Ovary (tissue), 9 donors: ENCODE data around the gene MINDY2. TPM values are rescaled to one million over a fixed set of nuclear protein-coding genes. Genes with fewer than 3 reads are reported as not detected.

Experiments
- DNase-seq, 5 donors: peaks; one replicate each; pipeline ENCODE4 v3.0.0-alpha.2; 2019 to 2020
- H3K27ac ChIP-seq, 2 donors: fragments of 200-600 bp; one replicate each; pipeline versions ENCODE4 v1.5.1 to v1.8.0; 2019 to 2022
- H3K27me3 ChIP-seq: fragments of 200-600 bp; one replicate; pipeline ENCODE4 v1.8.0; 2022
- H3K36me3 ChIP-seq: fragments of 200-600 bp; sonication (generic); one replicate; pipeline ENCODE4 v1.5.1; 2019
- H3K4me1 ChIP-seq: one replicate; pipeline ENCODE4 v1.8.1; 2013; ENCODE audit warnings: mild to moderate bottlenecking, moderate library complexity; ENCODE audit not compliant: insufficient read depth
- H3K4me3 ChIP-seq: fragments of 200-600 bp; sonication (generic); one replicate; pipeline ENCODE4 v1.5.1; 2017
- H3K9me3 ChIP-seq, 2 donors: fragments of 200-600 bp in 1 of 2; sonication (generic) in 1 of 2; one replicate each; pipeline versions ENCODE4 v1.5.1 to v1.8.1; 2013 to 2019; ENCODE audit warnings: mild to moderate bottlenecking in 1 of 2, moderate library complexity in 1 of 2
- CTCF ChIP-seq, 3 donors: fragments of 450-650 bp in 2 of 3; fragments of 200-600 bp in 1 of 3; IDR thresholded peaks; one replicate each; pipeline versions ENCODE4 v1.5.1 to v1.8.0; 2016 to 2022; ENCODE audit warnings: antibody characterized with exemption in 3 of 3, mild to moderate bottlenecking in 1 of 3
- EP300 ChIP-seq: sonication (generic); formaldehyde crosslinking; IDR thresholded peaks from one replicate; pipeline ENCODE4 v1.6.1; 2017; ENCODE audit warnings: antibody characterized with exemption
- POLR2A ChIP-seq: fragments of 450-650 bp; IDR thresholded peaks from one replicate; pipeline ENCODE4 v1.6.1; 2017; ENCODE audit warnings: antibody characterized with exemption, mild to moderate bottlenecking, moderate library complexity
- WGBS, 3 donors: extraction: QIAGEN DNeasy Blood & Tissue Kit in 1 of 3; methylation state at CpG; one replicate each; pipeline versions ENCODE4 v1.1.5 to v1.1.7; 2013 to 2017; 5-methylcytosine and 5-hydroxymethylcytosine counted together
- intact Hi-C, 4 donors: fragments of 100-400 bp; cut with DNase I; formaldehyde crosslinking; loops; one replicate each; pipeline versions ENCODE4 v1.11.0 to v1.15.1; 2022 to 2023
- polyA plus RNA-seq, 2 donors: library from polyadenylated mRNA; stranded (reverse); fragments of 200-250 nt in 1 of 2; fragments of 350-450 nt in 1 of 2; fragmentation: Illumina TruSeq in 1 of 2; extraction: RNeasy Lipid Tissue Mini Kit (QIAGEN cat#74804) in 1 of 2; gene quantifications; one replicate each; pipeline ENCODE4 v1.2.3, GENCODE V29; 2013 to 2014
- small RNA-seq: library from RNA; depleted of rRNA; stranded (forward); fragments of <200 nt; gene quantifications from one replicate; pipeline ENCODE3, GENCODE V24; 2016
- total RNA-seq, 7 donors: library from RNA; depleted of rRNA in 2 of 7; stranded (reverse); fragments of >200 nt in 2 of 7; fragmentation: NEBNext Ultra II Directional in 3 of 7; extraction: Animal tissue kit (Norgen Biotek cat#: 25700) in 3 of 7; gene quantifications; one replicate each; pipeline versions ENCODE4 v1.1.0 to v1.2.4, GENCODE V29; 2016 to 2023
- donor health status: DM: no; HTN: no; CAD: no; lungs with moderate emphysema.
- donor health status: DM: no; HTN: no; CAD: no.
- donor health status: Bipolar disorder and iron deficiency.
- donor health status: DM: yes; HTN: yes; CAD: no.
- donor health status: DM: no; HTN: no; CAD: no.
- donor health status: DM: yes; HTN: yes; CAD: no.

MINDY2 gene
- total and polyA plus RNA-seq, 9 donors = 5.7 to 32.6 (median 18.0) TPM

GRCh38 chr15:58908550-58909309, 137.6 kb downstream of the MINDY2 start:
- no peak for TF ChIP-seq EP300
- TF ChIP-seq CTCF (IDR thresholded peaks at IDR 0.05) = no peak
- TF ChIP-seq POLR2A = no peak
- no peak for DNase-seq
- no peaks in the 10 kb centered on the region for H3K36me3 ChIP-seq
- no peaks in the 10 kb centered on the region for H3K9me3 ChIP-seq
- H3K4me3 ChIP-seq = no peak overlapping the region
- intact Hi-C loops = no loop called here
- no peaks in the 10 kb centered on the region for H3K4me1 ChIP-seq
- no peak overlapping the region for H3K27ac ChIP-seq
- H3K27me3 ChIP-seq = no peaks in the 10 kb centered on the region
- WGBS, 3 donors = 80 to 86% (median 85%) methylated on average over 6 of the region's 6 CpGs

GRCh38 chr15:58909616-58910015, 138.5 kb downstream of the MINDY2 start:
- H3K27me3 ChIP-seq = no peaks in the 10 kb centered on the region
- TF ChIP-seq CTCF (IDR thresholded peaks at IDR 0.05) (no peak), POLR2A (no peak), EP300 (no peak)
- no peak for DNase-seq
- no peak overlapping the region for H3K27ac ChIP-seq
- intact Hi-C loops = no loop called here
- no peak overlapping the region for H3K4me3 ChIP-seq
- H3K4me1 ChIP-seq = no peaks in the 10 kb centered on the region
- H3K9me3 ChIP-seq = no peaks in the 10 kb centered on the region
- 67 to 91% (median 84%) methylated on average over 1 of the region's 1 CpG for WGBS, 3 donors
- H3K36me3 ChIP-seq = no peaks in the 10 kb centered on the region

- 78 to 88% (median 88%) methylated on average over 4 of the region's 4 CpGs for WGBS, 3 donors
- Histone ChIP-seq H3K4me1 (no peaks in the 10 kb centered on the region), H3K27ac (no peak overlapping the region), H3K36me3 (no peaks in the 10 kb centered on the region), H3K4me3 (no peak overlapping the region), H3K9me3 (no peaks in the 10 kb centered on the region), H3K27me3 (no peaks in the 10 kb centered on the region)
- DNase-seq = no peak
- intact Hi-C loops = no loop called here
- TF ChIP-seq CTCF (IDR thresholded peaks at IDR 0.05) (no peak), EP300 (no peak), POLR2A (no peak)
Observed at GRCh38 chr15:58910456-58910855, 139.4 kb downstream of the MINDY2 start.

Small RNA genes lying within 50 kb of the gene (small RNA-seq; reads per million reads assigned to genes)
- gene RF00012 = not detected
- gene ZNF444P1 = not detected

Other genes starting within 250 kb of the MINDY2 start
- gene ADAM10, start 21.6 kb upstream of the MINDY2 start, total RNA-seq = 10 to 100 TPM; 34.3 to 86.4 (median 70.4) TPM
- 10 to 100 TPM; 23.2 to 60.2 TPM for gene ADAM10, start 21.6 kb upstream of the MINDY2 start, polyA plus RNA-seq
- 10 to 100 TPM; 59.3 to 76.1 (median 68.0) TPM for gene SLTM, start 162.4 kb downstream of the MINDY2 start, total RNA-seq
- gene SLTM, start 162.4 kb downstream of the MINDY2 start, polyA plus RNA-seq = 10 to 100 TPM; 48.6 to 54.0 TPM
- 10 to 100 TPM; 12.8 to 47.5 (median 29.3) TPM for gene RNF111, start 216.4 kb downstream of the MINDY2 start, total RNA-seq
- 10 to 100 TPM; 10.1 to 33.0 TPM for gene RNF111, start 216.4 kb downstream of the MINDY2 start, polyA plus RNA-seq